PC-3 (cell line): ENCODE results near the gene AOPEP. TPM values are rescaled to one million over a fixed set of nuclear protein-coding genes. Genes with fewer than 3 reads are reported as not detected.

Experiments used
- ATAC-seq: fragments of 200-7000 bp; cut with Tn5 transposase; 2 replicates; pipeline ENCODE4 v1.9.1; 2020; ENCODE audit warnings: mild to moderate bottlenecking, moderate library complexity
- BruUV-seq: library from RNA; stranded (reverse); fragments of 400-500 nt; replicated peaks from 2 replicates; lab custom pipeline; 2021; lab: Mats Ljungman, UMichigan
- CTCF ChIA-PET: fragments of 300-600 bp; sonication (Branson Sonifier 250); formaldehyde crosslinking; loops from one replicate; lab custom pipeline; 2022; ENCODE audit warnings: antibody characterized with exemption; lab: Charles Lee
- POLR2A ChIA-PET: fragments of 300-600 bp; sonication (Branson Sonifier 250); formaldehyde crosslinking; loops from one replicate; lab custom pipeline; 2022; ENCODE audit warnings: antibody characterized with exemption; ENCODE audit not compliant: unreplicated experiment; lab: Charles Lee
- DNase-seq: peaks from one replicate; pipeline ENCODE4 v3.0.0-alpha.2; 2015
- H2AFZ ChIP-seq: fragments of 300-600 bp; sonication (generic); 2 replicates; pipeline ENCODE4 v1.6.0; 2016; ENCODE audit warnings: antibody characterized with exemption, low read length
- H3F3A ChIP-seq: fragments of 300-600 bp; sonication (generic); one replicate; pipeline ENCODE4 v1.6.0; 2017; ENCODE audit warnings: antibody characterized with exemption, low read length, control low read depth, mild to moderate bottlenecking; ENCODE audit not compliant: unreplicated experiment
- H3K27ac ChIP-seq: fragments of 300-600 bp; sonication (generic); 2 replicates; pipeline ENCODE4 v1.5.1; 2016; ENCODE audit warnings: mild to moderate bottlenecking, low read length
- H3K27me3 ChIP-seq: fragments of 300-600 bp; sonication (generic); 2 replicates; pipeline ENCODE4 v1.6.1; 2016; ENCODE audit warnings: low read length, mixed read lengths
- H3K36me3 ChIP-seq: fragments of 300-600 bp; sonication (generic); 2 replicates; pipeline ENCODE4 v1.6.1; 2016; ENCODE audit warnings: low read depth, mixed run types, low read length, mixed read lengths
- H3K4me1 ChIP-seq: fragments of 300-600 bp; sonication (generic); 2 replicates; pipeline ENCODE4 v1.5.1; 2016; ENCODE audit warnings: low read length; ENCODE audit not compliant: insufficient read depth
- H3K4me2 ChIP-seq: fragments of 300-600 bp; sonication (generic); 2 replicates; pipeline ENCODE4 v1.6.0; 2016; ENCODE audit warnings: low read length
- H3K4me3 ChIP-seq: fragments of 300-600 bp; sonication (generic); 2 replicates; pipeline ENCODE4 v1.5.1; 2016; ENCODE audit warnings: mild to moderate bottlenecking, low read length, mixed read lengths
- H3K79me2 ChIP-seq: fragments of 300-600 bp; sonication (generic); 2 replicates; pipeline ENCODE4 v1.6.1; 2017; ENCODE audit warnings: low read length, mixed read lengths
- H3K9ac ChIP-seq: fragments of 300-600 bp; sonication (generic); 2 replicates; pipeline ENCODE4 v1.6.0; 2016; ENCODE audit warnings: mild to moderate bottlenecking, low read length
- H3K9me2 ChIP-seq: fragments of 300-600 bp; sonication (generic); replicated peaks from 2 replicates; pipeline ENCODE4 v1.6.1; 2016; ENCODE audit warnings: mixed run types, low read length, mixed read lengths
- H3K9me3 ChIP-seq: fragments of 300-600 bp; sonication (generic); 2 replicates; pipeline ENCODE4 v1.6.1; 2016; ENCODE audit warnings: low read length, mixed read lengths
- H4K20me1 ChIP-seq: fragments of 300-600 bp; sonication (generic); 2 replicates; pipeline ENCODE4 v1.6.1; 2016; ENCODE audit warnings: low read length, mixed read lengths
- EZH2 ChIP-seq: fragments of 300-600 bp; sonication (generic); IDR thresholded peaks from one replicate; pipeline ENCODE4 v1.6.1; 2017; ENCODE audit warnings: antibody characterized with exemption, mild to moderate bottlenecking, low read length; ENCODE audit not compliant: unreplicated experiment
- EZH2phosphoT487 ChIP-seq: fragments of 300-600 bp; sonication (generic); IDR thresholded peaks from 2 replicates; pipeline ENCODE4 v1.6.1; 2018; ENCODE audit warnings: mild to moderate bottlenecking, antibody characterized with exemption, low read length, borderline replicate concordance
- intact Hi-C: fragments of 100-400 bp; cut with micrococcal nuclease; formaldehyde crosslinking; loops from 2 replicates; pipeline ENCODE4 v1.9.0; 2023
- microRNA-seq: library from miRNA; unstranded; fragments of <30 nt; microRNA quantifications from one replicate; pipeline ENCODE4 v1.1.0, GENCODE V29; 2020; ENCODE audit not compliant: unreplicated experiment
- total RNA-seq: library from RNA; depleted of rRNA; stranded (reverse); fragments of >200 nt; gene quantifications from 2 replicates; pipeline ENCODE4 v1.2.3, GENCODE V29; 2014; rRNA removed
- TF ChIP-seq, protein P1 (sequence below): fragments of 300-600 bp; sonication (generic); conservative IDR thresholded peaks from 2 replicates; pipeline ENCODE4 v1.5.1; 2017; ENCODE audit warnings: antibody characterized with exemption, low read depth, mild to moderate bottlenecking, low read length

Gene AOPEP
- total RNA-seq, 1 experiment from 2014 or later, result 23.1 TPM

DNA sequence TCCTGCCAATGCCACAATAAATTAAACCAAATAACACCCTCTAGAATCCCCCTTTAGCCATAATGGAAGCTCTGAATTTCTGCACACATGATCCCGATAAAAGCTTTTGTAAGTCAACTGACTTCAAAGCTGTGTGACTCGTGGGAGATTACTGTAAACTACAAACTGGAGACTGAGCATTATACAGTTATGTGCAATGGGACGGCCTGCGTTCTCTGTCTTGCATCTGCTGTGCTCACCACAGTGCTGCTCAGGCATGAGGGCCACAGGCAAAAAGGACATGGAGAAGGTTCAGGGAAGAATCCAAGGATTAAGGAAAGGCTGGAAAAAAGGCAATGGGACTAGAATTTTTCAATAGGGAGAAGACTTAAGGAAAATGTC lies 406.8 kb downstream of the AOPEP start:
- BruUV-seq, result no TSS peak
- ChIA-PET POLR2A (no interaction called here), CTCF (no interaction called here)
- H3K27ac ChIP-seq, result no peak overlapping the region
- H4K20me1 ChIP-seq, result no peaks in the 10 kb centered on the region
- no peak overlapping the region for H2AFZ ChIP-seq
- H3K9me2 ChIP-seq, result no peaks in the 10 kb centered on the region
- no peak overlapping the region for H3K4me3 ChIP-seq
- no peaks in the 10 kb centered on the region for H3K36me3 ChIP-seq
- no peaks in the 10 kb centered on the region for H3K9me3 ChIP-seq
- H3K79me2 ChIP-seq, result no peaks in the 10 kb centered on the region
- no peak overlapping the region for H3K9ac ChIP-seq
- intact Hi-C loops, result no loop called here
- no peak overlapping the region for H3K4me2 ChIP-seq
- TF ChIP-seq, protein P1, sequence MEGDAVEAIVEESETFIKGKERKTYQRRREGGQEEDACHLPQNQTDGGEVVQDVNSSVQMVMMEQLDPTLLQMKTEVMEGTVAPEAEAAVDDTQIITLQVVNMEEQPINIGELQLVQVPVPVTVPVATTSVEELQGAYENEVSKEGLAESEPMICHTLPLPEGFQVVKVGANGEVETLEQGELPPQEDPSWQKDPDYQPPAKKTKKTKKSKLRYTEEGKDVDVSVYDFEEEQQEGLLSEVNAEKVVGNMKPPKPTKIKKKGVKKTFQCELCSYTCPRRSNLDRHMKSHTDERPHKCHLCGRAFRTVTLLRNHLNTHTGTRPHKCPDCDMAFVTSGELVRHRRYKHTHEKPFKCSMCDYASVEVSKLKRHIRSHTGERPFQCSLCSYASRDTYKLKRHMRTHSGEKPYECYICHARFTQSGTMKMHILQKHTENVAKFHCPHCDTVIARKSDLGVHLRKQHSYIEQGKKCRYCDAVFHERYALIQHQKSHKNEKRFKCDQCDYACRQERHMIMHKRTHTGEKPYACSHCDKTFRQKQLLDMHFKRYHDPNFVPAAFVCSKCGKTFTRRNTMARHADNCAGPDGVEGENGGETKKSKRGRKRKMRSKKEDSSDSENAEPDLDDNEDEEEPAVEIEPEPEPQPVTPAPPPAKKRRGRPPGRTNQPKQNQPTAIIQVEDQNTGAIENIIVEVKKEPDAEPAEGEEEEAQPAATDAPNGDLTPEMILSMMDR, result no peak
- no peak for TF ChIP-seq EZH2phosphoT487
- no peak for TF ChIP-seq EZH2
- no peak for DNase-seq
- H3K4me1 ChIP-seq, result no peaks in the 10 kb centered on the region
- H3K27me3 ChIP-seq, result no peaks in the 10 kb centered on the region
- H3F3A ChIP-seq, result no peaks in the 10 kb centered on the region
- no peak for ATAC-seq

DNA sequence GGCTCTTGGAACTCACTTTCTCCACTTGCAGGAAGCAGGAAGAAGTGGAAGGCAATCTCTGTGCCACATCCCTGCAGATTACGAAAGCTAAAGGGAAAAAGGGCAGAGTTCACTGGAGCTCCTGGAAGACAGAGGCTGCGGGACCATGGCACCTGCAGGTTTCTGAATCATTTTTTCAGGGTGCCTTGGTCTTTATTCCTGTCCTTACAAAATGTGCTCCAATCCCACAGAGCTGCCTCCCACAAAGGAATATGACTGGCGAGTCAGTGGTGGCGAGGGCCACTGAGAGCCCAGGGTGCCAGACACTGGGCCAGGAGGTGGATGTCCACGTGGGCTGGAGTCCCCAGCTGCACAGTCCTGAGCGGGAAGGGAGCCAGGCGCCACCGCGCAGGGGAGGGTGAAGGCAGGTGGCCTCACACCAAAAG lies 408.0 kb downstream of the AOPEP start:
- no peaks in the 10 kb centered on the region for H3K79me2 ChIP-seq
- no peaks in the 10 kb centered on the region for H3K9me3 ChIP-seq
- POLR2A ChIA-PET, result no interaction called here
- TF ChIP-seq EZH2 (no peak), EZH2phosphoT487 (no peak)
- TF ChIP-seq, protein P1, result no peak
- H3K4me3 ChIP-seq, result no peak overlapping the region
- no peak overlapping the region for H3K27ac ChIP-seq
- no peak overlapping the region for H3K4me2 ChIP-seq
- intact Hi-C loops, result no loop called here
- H4K20me1 ChIP-seq, result no peaks in the 10 kb centered on the region
- CTCF ChIA-PET, result no interaction called here
- no peaks in the 10 kb centered on the region for H3K27me3 ChIP-seq
- no TSS peak for BruUV-seq
- ATAC-seq (no peak), DNase-seq (no peak)
- no peaks in the 10 kb centered on the region for H3F3A ChIP-seq
- no peaks in the 10 kb centered on the region for H3K36me3 ChIP-seq
- no peak overlapping the region for H3K9ac ChIP-seq
- H2AFZ ChIP-seq, result no peak overlapping the region
- H3K4me1 ChIP-seq, result no peaks in the 10 kb centered on the region
- no peaks in the 10 kb centered on the region for H3K9me2 ChIP-seq

DNA sequence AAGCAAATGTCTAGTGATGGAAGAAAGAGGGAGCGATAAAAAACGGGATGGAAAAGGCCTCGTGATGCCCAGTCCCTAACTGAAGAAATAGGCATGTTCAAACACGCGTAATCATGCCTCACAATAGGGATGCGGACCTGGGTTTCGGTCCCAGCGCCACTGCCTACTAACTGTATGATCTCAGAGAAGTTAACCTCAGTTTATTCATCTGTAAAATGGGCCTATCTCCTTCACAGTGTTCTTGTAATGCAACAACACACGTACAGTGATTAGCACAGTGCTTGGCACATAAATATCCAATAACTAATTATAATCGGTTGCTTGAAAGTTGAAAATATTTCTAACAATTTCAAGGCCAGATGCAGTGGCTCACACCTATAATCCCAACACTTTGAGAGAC lies 409.3 kb downstream of the AOPEP start:
- Histone ChIP-seq H3F3A (no peaks in the 10 kb centered on the region), H3K4me1 (no peaks in the 10 kb centered on the region), H3K9ac (no peak overlapping the region), H4K20me1 (no peaks in the 10 kb centered on the region), H3K36me3 (no peaks in the 10 kb centered on the region), H3K27ac (no peak overlapping the region), H3K79me2 (no peaks in the 10 kb centered on the region), H3K27me3 (no peaks in the 10 kb centered on the region), H3K4me2 (no peak overlapping the region), H3K9me2 (no peaks in the 10 kb centered on the region), H2AFZ (no peak overlapping the region), H3K9me3 (no peaks in the 10 kb centered on the region), H3K4me3 (no peak overlapping the region)
- intact Hi-C loops, result no loop called here
- no TSS peak for BruUV-seq
- DNase-seq, result no peak
- no peak for ATAC-seq
- CTCF ChIA-PET, result no interaction called here
- TF ChIP-seq EZH2phosphoT487 (no peak), EZH2 (no peak)
- TF ChIP-seq, protein P1, result no peak
- POLR2A ChIA-PET, result no interaction called here

Small RNAs within 50 kb of the gene (microRNA-seq; reads per million reads assigned to microRNA genes)
- gene MIR2278 (6.0 reads per million, percentile 26 among the genes with 10 or more reads in this experiment), gene MIR23B (5,801 reads per million, percentile 93 among the genes with 10 or more reads in this experiment), gene MIR24-1 (not detected), gene MIR27B (556 reads per million, percentile 81 among the genes with 10 or more reads in this experiment), gene MIR3074 (not detected), gene MIR6081 (not detected)

Other genes starting within 250 kb of the AOPEP start
- gene PCAT7, start 171.6 kb upstream of the AOPEP start, total RNA-seq, result 1.9 and 2.5 TPM in 2 replicates
- not detected in 2 replicates for gene FBP2, start 132.9 kb upstream of the AOPEP start, total RNA-seq
- 40.4 and 48.1 TPM in 2 replicates for gene FBP1, start 87.2 kb upstream of the AOPEP start, total RNA-seq